Measurements from ENCODE around the gene SPG7. TPM values are rescaled to one million over a fixed set of nuclear protein-coding genes. Genes with fewer than 3 reads are reported as not detected.
A peak's percentile ranks its signal among the peaks of the same experiment; 100 is the strongest.

SPG7 gene
- total RNA-seq, 2 experiments from 2014 or later = 73.9 to 77.9 TPM

GRCh38 chr16:89600956-89601355 is 92.8 kb downstream of the SPG7 start:
- no peak overlapping the region for H3K4me3 Mint-ChIP-seq
- no peaks in the 10 kb centered on the region for H3K9me3 Mint-ChIP-seq
- peaks cover 12% of the 10 kb centered on the region for H3K4me1 Mint-ChIP-seq
- no peaks in the 10 kb centered on the region for H3K27me3 Mint-ChIP-seq
- POLR2A ChIA-PET = no interaction called here
- no peaks in the 10 kb centered on the region for H3K36me3 Mint-ChIP-seq (ENCODE audit: low read depth)
- DNase-seq = no peak
- no peak overlapping the region for H3K27ac Mint-ChIP-seq
- CTCF ChIA-PET = interaction anchor here (1.5 kb wide), 1 partner anchor 309 kb away, joined by 3 read pairs; no protein-coding TSS in a partner anchor

GRCh38 chr16:89601906-89602272 is 93.7 kb downstream of the SPG7 start:
- DNase-seq = no peak
- ChIA-PET CTCF (no interaction called here), POLR2A (interaction anchor here (0.9 kb wide), 1 partner anchor 40 kb away, joined by 4 read pairs; no protein-coding TSS in a partner anchor)
- Mint-ChIP-seq H3K4me3 (no peak overlapping the region), H3K4me1 (peaks cover 12% of the 10 kb centered on the region), H3K9me3 (no peaks in the 10 kb centered on the region), H3K27me3 (no peaks in the 10 kb centered on the region), H3K36me3 (ENCODE audit: low read depth) (no peaks in the 10 kb centered on the region), H3K27ac (no peak overlapping the region)

- H3K27me3 Mint-ChIP-seq = no peaks in the 10 kb centered on the region
- POLR2A ChIA-PET = interaction anchor here (0.9 kb wide), 1 partner anchor 39 kb away, joined by 4 read pairs; no protein-coding TSS in a partner anchor
- no peaks in the 10 kb centered on the region for H3K36me3 Mint-ChIP-seq (ENCODE audit: low read depth)
- H3K4me3 Mint-ChIP-seq = no peak overlapping the region
- peaks cover 12% of the 10 kb centered on the region for H3K4me1 Mint-ChIP-seq
- no peak overlapping the region for H3K27ac Mint-ChIP-seq
- CTCF ChIA-PET = no interaction called here
- peak; percentile 55 for DNase-seq
- H3K9me3 Mint-ChIP-seq = no peaks in the 10 kb centered on the region
Observed at GRCh38 chr16:89602273-89602951, 94.2 kb downstream of the SPG7 start.

GRCh38 chr16:89602952-89603590 is 94.9 kb downstream of the SPG7 start:
- H3K4me3 Mint-ChIP-seq = no peak overlapping the region
- POLR2A ChIA-PET = interaction anchor here (0.9 kb wide), 1 partner anchor 38 kb away, joined by 4 read pairs; no protein-coding TSS in a partner anchor
- CTCF ChIA-PET = no interaction called here
- H3K4me1 Mint-ChIP-seq = peaks cover 12% of the 10 kb centered on the region
- no peak for DNase-seq
- H3K36me3 Mint-ChIP-seq (ENCODE audit: low read depth) = no peaks in the 10 kb centered on the region
- no peaks in the 10 kb centered on the region for H3K9me3 Mint-ChIP-seq
- H3K27me3 Mint-ChIP-seq = peaks cover 2% of the 10 kb centered on the region
- H3K27ac Mint-ChIP-seq = no peak overlapping the region

GRCh38 chr16:89604764-89605163 is 96.6 kb downstream of the SPG7 start:
- H3K36me3 Mint-ChIP-seq (ENCODE audit: low read depth) = no peaks in the 10 kb centered on the region
- ChIA-PET POLR2A (no interaction called here), CTCF (no interaction called here)
- H3K4me3 Mint-ChIP-seq = no peak overlapping the region
- no peak for DNase-seq
- H3K4me1 Mint-ChIP-seq = peaks cover 12% of the 10 kb centered on the region
- H3K27ac Mint-ChIP-seq = no peak overlapping the region
- H3K9me3 Mint-ChIP-seq = no peaks in the 10 kb centered on the region
- peaks cover 2% of the 10 kb centered on the region for H3K27me3 Mint-ChIP-seq

GRCh38 chr16:89605186-89605970 is 97.2 kb downstream of the SPG7 start:
- POLR2A ChIA-PET = no interaction called here
- peaks cover 12% of the 10 kb centered on the region for H3K4me1 Mint-ChIP-seq
- CTCF ChIA-PET = no interaction called here

GRCh38 chr16:89606006-89606405 is 97.8 kb downstream of the SPG7 start:
- POLR2A ChIA-PET = no interaction called here
- Mint-ChIP-seq H3K9me3 (no peaks in the 10 kb centered on the region), H3K4me1 (peaks cover 12% of the 10 kb centered on the region), H3K4me3 (no peak overlapping the region), H3K36me3 (ENCODE audit: low read depth) (no peaks in the 10 kb centered on the region), H3K27me3 (peaks cover 3% of the 10 kb centered on the region), H3K27ac (no peak overlapping the region)
- DNase-seq = no peak
- CTCF ChIA-PET = no interaction called here

More at GRCh38 chr16:89605186-89605970, 97.2 kb downstream of the SPG7 start:
- H3K4me3 Mint-ChIP-seq = no peak overlapping the region
- no peaks in the 10 kb centered on the region for H3K36me3 Mint-ChIP-seq (ENCODE audit: low read depth)
- H3K27me3 Mint-ChIP-seq = peaks cover 3% of the 10 kb centered on the region
- no peak for DNase-seq
- no peak overlapping the region for H3K27ac Mint-ChIP-seq
- no peaks in the 10 kb centered on the region for H3K9me3 Mint-ChIP-seq

Other genes starting within 250 kb of the SPG7 start
- gene ANKRD11, start 17.8 kb upstream of the SPG7 start, total RNA-seq = 100 to 1,000 TPM; 199 to 208 TPM
- 1,000 to 10,000 TPM; 2,083 to 2,114 TPM for gene RPL13, start 52.3 kb downstream of the SPG7 start, total RNA-seq
- gene CPNE7, start 67.4 kb downstream of the SPG7 start, total RNA-seq = 1 to 10 TPM; 3.3 to 4.4 TPM
- gene DPEP1, start 105.2 kb downstream of the SPG7 start, total RNA-seq = not detected
- gene CHMP1A, start 149.3 kb downstream of the SPG7 start, total RNA-seq = 100 to 1,000 TPM in 1 of 2 experiments, 10 to 100 TPM in 1; 93.8 to 102 TPM
- 1 to 10 TPM; 8.1 to 9.2 TPM for gene SPATA33, start 149.4 kb downstream of the SPG7 start, total RNA-seq
- gene CDK10, start 178.3 kb downstream of the SPG7 start, total RNA-seq = 10 to 100 TPM; 73.2 to 74.0 TPM
- gene SPATA2L, start 193.3 kb downstream of the SPG7 start, total RNA-seq = 10 to 100 TPM in 1 of 2 experiments, 1 to 10 TPM in 1; 9.4 to 10.0 TPM
- 1 to 10 TPM; 7.0 to 7.8 TPM for gene VPS9D1, start 212.5 kb downstream of the SPG7 start, total RNA-seq
- gene ZNF276, start 213.1 kb downstream of the SPG7 start, total RNA-seq = 10 to 100 TPM; 50.4 to 56.5 TPM